Islet of Langerhans (tissue), 1 donor: Measurements from ENCODE around the gene UBASH3A.

Experiments used
- FAIRE-seq: peaks from one replicate; lab custom pipeline; 2011; peaks lifted over from hg19 to GRCh38; lab: Jason Lieb, UNC

Gene UBASH3A, protein sequence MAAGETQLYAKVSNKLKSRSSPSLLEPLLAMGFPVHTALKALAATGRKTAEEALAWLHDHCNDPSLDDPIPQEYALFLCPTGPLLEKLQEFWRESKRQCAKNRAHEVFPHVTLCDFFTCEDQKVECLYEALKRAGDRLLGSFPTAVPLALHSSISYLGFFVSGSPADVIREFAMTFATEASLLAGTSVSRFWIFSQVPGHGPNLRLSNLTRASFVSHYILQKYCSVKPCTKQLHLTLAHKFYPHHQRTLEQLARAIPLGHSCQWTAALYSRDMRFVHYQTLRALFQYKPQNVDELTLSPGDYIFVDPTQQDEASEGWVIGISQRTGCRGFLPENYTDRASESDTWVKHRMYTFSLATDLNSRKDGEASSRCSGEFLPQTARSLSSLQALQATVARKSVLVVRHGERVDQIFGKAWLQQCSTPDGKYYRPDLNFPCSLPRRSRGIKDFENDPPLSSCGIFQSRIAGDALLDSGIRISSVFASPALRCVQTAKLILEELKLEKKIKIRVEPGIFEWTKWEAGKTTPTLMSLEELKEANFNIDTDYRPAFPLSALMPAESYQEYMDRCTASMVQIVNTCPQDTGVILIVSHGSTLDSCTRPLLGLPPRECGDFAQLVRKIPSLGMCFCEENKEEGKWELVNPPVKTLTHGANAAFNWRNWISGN

DNA sequence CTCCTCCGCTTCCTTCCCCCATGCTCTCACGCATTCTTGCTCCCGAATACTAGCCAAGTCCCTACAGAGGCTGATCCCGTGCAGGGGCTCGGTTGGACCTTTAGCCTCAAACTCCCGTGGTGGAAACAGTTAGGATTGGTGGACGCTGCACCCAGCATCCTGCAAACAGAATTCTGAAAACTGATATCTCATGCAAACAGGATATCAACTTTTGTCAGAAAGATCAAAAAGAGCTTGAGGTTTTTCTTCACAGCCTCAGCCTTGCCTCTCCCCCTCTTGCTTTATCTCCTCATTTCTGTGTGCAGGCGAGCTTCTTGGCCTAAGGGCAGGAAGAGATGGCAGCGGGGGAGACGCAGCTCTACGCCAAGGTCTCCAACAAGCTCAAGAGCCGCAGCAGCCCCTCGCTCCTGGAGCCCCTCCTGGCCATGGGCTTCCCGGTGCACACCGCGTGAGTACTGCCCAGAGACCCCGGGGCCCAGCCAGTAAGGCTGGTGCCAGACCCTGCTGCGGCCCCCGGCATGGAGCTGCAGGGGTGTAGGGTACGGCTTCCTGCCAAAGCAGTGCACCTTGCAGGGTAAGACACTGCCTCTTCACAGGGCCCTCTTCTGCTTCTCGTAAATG, at the start of gene UBASH3A:
UBASH3A (plus strand) TSS at position 292 of the 621 bp plus-strand sequence; CDS start at position 336, 44 bp downstream.
- FAIRE-seq, result no peak

DNA sequence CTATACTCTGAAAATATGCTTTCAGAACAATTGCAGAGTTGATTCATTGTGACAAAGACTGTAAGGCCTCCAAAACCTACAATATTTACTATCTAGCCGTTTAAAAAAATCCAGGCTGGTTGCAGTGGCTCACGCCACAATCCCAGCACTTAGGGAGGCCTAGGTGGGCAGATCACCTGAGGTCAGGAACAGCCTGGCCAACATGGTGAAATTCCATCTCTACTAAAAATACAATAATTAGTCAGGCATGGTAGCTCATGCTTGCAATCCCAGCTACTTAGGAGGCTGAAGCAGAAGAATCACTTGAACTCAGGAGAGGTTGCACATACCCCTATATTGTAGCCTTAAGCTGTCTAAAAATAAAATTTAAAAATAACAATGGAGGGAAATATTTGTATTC, 47.7 kb upstream of the UBASH3A start:
- no peak for FAIRE-seq

- no peak for FAIRE-seq
Observed at GRCh38 chr21:42356650-42357049, 47.1 kb upstream of the UBASH3A start.

GRCh38 chr21:42357307-42357706, 46.4 kb upstream of the UBASH3A start:
- no peak for FAIRE-seq

GRCh38 chr21:42358261-42358660, 45.4 kb upstream of the UBASH3A start:
- FAIRE-seq, result no peak

GRCh38 chr21:42358937-42359336, 44.8 kb upstream of the UBASH3A start:
- FAIRE-seq, result no peak

- FAIRE-seq, result no peak
Observed at GRCh38 chr21:42360317-42360716, 43.4 kb upstream of the UBASH3A start.

DNA sequence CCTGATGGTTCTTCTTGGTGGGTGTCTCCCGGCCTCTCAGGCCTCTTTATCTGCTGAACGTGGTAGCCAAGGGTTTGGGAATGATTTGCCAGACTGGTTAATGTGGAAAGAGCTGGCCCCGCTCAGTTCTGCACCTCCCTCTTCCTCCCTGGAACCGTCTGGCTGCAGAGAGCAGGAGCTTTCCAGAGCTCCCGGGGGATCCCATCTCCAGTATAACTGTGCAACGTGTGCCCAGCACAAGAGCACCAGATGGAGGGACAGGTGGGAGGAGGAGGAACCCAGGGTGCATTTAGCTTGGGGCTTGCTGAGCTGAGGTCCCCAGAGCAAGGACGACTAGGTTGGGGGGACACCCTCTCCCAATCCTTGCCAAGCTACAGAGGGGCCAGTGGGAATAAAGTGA, 42.4 kb upstream of the UBASH3A start:
- no peak for FAIRE-seq

DNA sequence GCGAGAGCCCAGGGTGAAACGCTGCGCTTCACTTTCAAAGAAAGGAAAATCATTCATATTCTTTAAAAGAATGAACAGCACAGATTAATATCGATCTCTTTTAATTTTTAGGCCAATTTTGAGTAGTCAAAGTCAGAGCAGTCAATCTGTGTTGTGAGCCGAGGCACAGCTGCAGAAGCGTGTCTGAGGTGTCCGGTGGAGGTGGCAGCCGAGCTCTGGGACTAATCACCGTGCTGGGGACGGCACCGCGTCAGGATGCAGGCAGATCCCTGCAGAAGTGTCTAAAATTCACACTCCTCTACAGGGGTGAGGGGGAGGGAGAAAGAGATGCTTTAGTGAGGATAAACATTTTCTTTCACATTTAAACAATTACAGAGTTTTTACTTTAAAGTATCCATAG, 41.5 kb upstream of the UBASH3A start:
- no peak for FAIRE-seq

DNA sequence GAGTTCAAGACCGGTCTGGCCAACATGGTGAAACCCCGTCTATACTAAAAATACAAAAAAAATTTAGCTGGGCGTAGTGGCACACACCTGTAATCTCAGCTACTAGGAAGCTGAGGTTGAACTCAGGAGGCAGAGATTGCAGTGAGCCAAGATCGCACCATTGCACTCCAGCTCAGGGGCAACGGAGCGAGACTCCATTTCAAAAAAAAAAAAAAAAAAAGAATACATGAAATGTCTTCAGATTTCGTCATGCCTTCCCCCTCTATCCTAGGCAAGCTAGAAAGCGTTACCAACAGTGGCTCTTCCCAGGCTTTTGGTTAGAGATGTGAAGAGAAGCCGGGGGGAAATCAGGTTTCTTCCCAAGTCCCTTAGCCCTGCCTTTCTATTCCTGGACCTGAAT, 41.0 kb upstream of the UBASH3A start:
- FAIRE-seq, result no peak

- FAIRE-seq, result no peak
Observed at GRCh38 chr21:42363312-42363711, 40.4 kb upstream of the UBASH3A start.

- no peak for FAIRE-seq
Observed at GRCh38 chr21:42364304-42364865, 39.3 kb upstream of the UBASH3A start.

DNA sequence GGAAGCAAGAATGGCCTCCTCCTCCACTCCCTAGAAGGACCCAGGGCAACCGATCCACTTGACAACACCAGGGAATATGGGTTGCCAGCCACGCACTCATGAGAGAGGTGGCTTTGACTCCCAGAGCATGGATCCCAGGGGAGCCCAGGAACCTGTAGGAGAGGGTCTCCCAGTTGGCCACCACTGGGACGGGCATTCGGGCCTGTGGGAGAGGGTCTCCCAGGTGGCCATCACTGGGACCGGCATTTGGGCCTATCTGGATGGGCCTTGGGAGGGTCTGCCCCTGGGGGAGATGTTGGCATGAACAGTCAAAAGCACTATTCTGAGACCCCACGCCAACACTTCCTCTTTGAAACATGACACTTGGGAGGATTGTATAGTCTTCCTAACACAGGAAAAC, 37.9 kb upstream of the UBASH3A start:
- no peak for FAIRE-seq

GRCh38 chr21:42366292-42367010, 37.3 kb upstream of the UBASH3A start, which contains the start of gene TFF1:
TFF1 (minus strand) TSS chr21:42366535; CDS start chr21:42366495, 40 bp downstream.
- FAIRE-seq, result no peak

DNA sequence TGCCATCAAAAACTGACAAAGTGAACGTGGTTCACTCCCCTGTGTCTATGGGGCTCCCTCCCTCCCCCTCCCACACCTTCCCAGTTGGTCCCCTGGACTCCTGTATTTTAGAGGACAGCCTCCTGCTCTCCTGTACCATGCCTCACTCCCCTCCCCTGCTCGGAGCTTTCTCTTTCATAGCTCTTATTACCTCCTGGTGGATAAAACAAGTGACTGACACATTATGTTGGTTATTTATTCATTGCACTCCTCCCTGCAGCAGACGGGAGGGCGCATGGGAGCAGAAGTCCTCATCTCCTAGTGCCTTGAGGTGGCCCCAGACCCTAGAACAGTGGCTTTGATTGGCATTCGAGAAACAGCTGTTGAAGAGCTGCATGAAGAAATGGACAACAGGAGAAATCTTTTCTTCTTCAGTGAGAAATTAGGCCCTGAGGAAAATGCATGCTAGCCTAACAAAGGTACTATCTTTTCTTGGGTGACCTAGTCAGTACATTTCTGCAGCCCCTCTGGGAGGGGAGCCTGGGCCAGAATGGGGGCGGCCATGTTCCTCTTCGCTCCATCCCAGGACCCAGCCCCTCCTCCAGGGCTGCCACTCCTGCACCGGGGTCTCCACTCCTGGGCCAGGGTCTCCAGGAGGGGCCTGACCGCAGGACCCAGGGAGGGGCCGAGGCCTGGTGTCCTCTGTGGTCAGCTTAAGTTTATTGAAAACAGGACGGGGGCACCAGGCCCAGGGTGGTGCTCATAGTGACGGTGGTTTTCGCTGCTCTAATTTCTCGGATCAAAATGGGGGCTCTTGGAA, 36.1 kb upstream of the UBASH3A start:
- FAIRE-seq, result no peak

DNA sequence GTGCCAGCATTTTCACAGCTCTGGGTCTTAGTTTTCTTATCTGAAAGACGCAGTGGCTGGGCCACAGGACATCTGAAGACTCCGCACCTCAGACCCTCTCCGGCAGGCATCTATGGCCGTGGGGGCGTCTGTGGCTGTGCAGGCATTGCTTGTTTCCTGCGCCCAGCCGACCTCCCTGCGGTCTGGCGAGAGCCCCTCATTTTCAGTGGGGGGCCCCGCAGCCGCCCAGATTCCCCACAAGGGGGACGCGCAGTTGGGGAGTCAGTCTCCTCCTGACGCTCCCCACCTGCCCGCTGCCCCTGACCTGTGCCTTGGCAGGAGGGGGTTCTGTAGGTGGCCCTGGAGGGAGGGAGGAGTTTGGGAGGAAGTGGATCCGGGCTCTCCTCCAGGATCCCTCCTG, 33.9 kb upstream of the UBASH3A start:
- no peak for FAIRE-seq

DNA sequence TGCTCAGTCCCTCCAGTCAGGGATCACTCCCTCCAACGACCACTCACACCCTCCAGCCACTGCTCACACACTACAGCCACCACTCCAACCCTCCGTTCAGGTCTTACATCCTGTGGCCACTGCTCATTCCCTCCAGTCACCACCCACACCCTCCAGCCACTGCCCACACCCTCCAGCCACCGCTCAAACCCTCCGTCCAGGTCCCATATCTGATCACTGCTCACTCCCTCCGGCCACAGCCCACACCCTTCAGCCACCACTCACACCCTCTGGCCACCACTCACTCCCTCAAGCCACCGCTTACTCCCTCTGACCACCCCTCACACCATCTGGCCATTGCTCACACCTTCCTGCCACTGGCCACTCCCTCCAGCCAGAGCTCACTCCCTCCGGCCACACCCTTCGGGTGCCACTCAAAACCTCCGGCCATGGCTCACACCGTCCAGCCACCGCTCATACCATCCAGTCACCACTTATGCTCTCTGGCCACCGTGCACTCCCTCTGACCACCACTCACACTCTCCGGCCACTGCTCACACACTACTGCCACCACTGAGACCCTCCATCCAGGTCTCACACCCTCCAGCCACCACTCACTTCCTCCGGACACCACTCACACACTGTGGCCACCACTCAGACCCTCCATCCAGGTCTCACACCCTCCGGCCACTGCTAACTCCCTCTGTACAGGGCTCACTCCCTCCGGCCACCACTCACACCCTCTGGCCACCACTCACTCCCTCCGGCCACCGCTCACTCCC, 32.6 kb upstream of the UBASH3A start:
- FAIRE-seq, result no peak

GRCh38 chr21:42373196-42373907, 30.4 kb upstream of the UBASH3A start:
- FAIRE-seq, result no peak

DNA sequence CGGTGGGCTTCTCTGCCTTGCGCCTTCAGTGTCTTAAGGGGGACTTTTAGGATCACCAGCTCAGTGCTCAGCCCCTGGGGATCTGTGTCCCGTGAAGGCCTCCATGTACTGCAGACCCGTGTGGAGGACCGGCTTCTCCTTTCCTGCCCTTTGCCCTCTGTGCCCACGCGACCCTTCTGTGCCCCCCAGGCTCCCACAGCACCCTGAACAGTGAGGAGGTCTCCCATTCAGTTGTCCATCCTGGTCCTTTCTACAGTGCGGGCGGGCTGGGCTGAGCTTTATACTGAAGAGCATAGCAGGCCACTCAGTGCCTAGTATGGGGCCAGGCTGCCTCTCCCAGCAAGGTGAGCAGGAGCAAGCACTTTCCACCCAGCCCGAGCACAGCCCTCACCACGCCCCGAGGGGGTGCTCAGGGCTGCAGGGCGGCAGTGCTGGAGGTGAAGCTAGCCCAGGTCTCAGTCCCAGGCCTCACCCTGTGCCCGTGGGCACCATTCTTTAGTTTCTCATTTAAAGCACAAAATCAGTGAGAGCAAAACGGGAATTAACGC, 29.7 kb upstream of the UBASH3A start:
- FAIRE-seq, result no peak

DNA sequence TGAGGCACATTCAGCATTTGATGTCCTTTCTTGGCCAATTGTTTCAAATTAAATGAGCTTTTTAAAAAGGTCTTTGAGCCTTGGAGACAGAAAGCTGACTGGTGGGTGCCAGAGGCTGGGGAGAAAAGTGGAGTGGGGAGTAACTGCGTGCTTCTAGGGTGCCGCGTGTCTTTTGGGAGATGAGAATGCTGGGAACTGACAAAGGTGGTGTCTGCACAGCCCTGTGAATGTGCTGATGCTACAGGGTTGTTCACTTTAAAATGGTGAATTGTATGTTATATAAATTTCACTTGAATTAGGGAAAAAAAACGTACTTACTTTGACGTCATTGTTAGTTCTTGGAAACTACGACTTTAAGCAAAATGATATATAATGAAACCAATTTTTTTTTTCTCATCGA, 29.2 kb upstream of the UBASH3A start:
- no peak for FAIRE-seq
